Left ventricle myocardium inferior (tissue), 1 donor: ENCODE data around the gene PSME2. TPM values are rescaled to one million over a fixed set of nuclear protein-coding genes. Genes with fewer than 3 reads are reported as not detected.

Source experiments
- DNase-seq: peaks from one replicate; pipeline ENCODE4 v3.0.0-alpha.2; 2020
- H3K27ac ChIP-seq: fragments of 200-600 bp; replicated peaks from 2 replicates; pipeline ENCODE4 v1.8.0; 2021
- H3K27me3 ChIP-seq: fragments of 200-600 bp; 2 replicates; pipeline ENCODE4 v1.8.0; 2021; ENCODE audit warnings: low read depth
- H3K36me3 ChIP-seq: fragments of 200-600 bp; 2 replicates; pipeline ENCODE4 v1.8.0; 2021
- H3K4me1 ChIP-seq: fragments of 200-600 bp; 2 replicates; pipeline ENCODE4 v1.8.0; 2021
- H3K4me3 ChIP-seq: fragments of 200-600 bp; 2 replicates; pipeline ENCODE4 v1.8.0; 2021; ENCODE audit warnings: mild to moderate bottlenecking, moderate library complexity
- H3K9me3 ChIP-seq: fragments of 200-600 bp; replicated peaks from 2 replicates; pipeline ENCODE4 v1.8.0; 2021
- intact Hi-C: fragments of 100-400 bp; cut with micrococcal nuclease; formaldehyde crosslinking; loops from one replicate; pipeline ENCODE4 v1.11.0; 2022
- total RNA-seq: library from RNA; stranded (reverse); fragmentation: NEBNext Ultra II Directional; extraction: Animal tissue kit (Norgen Biotek cat#: 25700); gene quantifications from one replicate; pipeline ENCODE4 v1.2.1, GENCODE V29; 2021
- TF ChIP-seq, protein P1 (sequence below): fragments of 200-600 bp; IDR thresholded peaks from 2 replicates; pipeline ENCODE4 v1.8.0; 2021; ENCODE audit warnings: antibody characterized with exemption, mild to moderate bottlenecking, borderline replicate concordance
- donor health status: DM: no; HTN: yes; CAD: no; lungs with severe emphysema.

The PSME2 gene
- total RNA-seq, 1 donor from 2014 or later, result 89.7 TPM

DNA sequence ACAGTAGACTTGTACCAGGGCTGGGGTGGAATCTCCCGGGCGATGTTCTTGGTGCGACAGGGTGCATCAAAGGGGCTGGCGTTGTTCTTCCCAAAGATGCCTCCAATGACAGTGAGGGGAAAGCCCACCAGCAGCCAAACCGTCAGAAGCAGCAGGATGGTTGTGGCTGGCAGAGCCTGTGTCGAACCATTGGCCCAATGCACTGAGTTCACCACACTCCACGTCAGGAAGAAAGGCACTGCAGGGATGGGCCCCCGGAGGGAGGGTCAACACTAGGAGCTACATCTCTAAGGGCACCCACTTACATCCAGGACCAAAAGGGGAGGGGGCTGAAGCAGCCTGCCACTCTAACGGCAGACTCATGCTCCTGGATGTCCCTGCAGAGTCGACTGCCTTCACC is 44.0 kb upstream of the PSME2 start:
- no peak for DNase-seq
- H3K4me1 ChIP-seq, result peaks cover 36% of the 10 kb centered on the region
- H3K4me3 ChIP-seq, result no peak overlapping the region
- no peaks in the 10 kb centered on the region for H3K9me3 ChIP-seq
- H3K27ac ChIP-seq, result no peak overlapping the region
- intact Hi-C loops, result no loop called here
- peaks cover 54% of the 10 kb centered on the region for H3K36me3 ChIP-seq
- TF ChIP-seq, protein P1, sequence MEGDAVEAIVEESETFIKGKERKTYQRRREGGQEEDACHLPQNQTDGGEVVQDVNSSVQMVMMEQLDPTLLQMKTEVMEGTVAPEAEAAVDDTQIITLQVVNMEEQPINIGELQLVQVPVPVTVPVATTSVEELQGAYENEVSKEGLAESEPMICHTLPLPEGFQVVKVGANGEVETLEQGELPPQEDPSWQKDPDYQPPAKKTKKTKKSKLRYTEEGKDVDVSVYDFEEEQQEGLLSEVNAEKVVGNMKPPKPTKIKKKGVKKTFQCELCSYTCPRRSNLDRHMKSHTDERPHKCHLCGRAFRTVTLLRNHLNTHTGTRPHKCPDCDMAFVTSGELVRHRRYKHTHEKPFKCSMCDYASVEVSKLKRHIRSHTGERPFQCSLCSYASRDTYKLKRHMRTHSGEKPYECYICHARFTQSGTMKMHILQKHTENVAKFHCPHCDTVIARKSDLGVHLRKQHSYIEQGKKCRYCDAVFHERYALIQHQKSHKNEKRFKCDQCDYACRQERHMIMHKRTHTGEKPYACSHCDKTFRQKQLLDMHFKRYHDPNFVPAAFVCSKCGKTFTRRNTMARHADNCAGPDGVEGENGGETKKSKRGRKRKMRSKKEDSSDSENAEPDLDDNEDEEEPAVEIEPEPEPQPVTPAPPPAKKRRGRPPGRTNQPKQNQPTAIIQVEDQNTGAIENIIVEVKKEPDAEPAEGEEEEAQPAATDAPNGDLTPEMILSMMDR, result no peak
- H3K27me3 ChIP-seq, result no peaks in the 10 kb centered on the region

DNA sequence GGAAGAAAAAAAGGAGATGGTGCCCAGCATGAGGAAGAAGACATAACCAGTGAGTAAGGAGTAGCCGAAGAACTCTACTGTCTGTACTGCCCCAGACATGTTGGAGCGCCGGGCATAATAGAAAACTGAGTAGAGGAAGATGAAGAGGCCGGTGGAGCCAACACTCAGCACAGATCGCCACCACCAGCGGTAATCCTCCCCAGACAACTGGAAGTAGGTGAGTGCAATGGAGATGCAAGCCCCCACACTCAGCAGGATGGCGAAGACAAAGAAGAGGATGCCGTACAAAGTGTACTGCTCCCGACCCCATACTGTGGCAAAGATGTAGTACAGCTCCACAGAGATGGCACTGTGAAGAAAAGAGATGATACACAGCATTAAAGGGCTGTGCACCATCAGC is 43.0 kb upstream of the PSME2 start:
- intact Hi-C loops, result no loop called here
- Histone ChIP-seq H3K27me3 (no peaks in the 10 kb centered on the region), H3K9me3 (no peaks in the 10 kb centered on the region), H3K27ac (peak overlapping the region; percentile 77), H3K4me1 (peaks cover 27% of the 10 kb centered on the region), H3K36me3 (peaks cover 63% of the 10 kb centered on the region), H3K4me3 (no peak overlapping the region)
- TF ChIP-seq, protein P1, result no peak
- no peak for DNase-seq

DNA sequence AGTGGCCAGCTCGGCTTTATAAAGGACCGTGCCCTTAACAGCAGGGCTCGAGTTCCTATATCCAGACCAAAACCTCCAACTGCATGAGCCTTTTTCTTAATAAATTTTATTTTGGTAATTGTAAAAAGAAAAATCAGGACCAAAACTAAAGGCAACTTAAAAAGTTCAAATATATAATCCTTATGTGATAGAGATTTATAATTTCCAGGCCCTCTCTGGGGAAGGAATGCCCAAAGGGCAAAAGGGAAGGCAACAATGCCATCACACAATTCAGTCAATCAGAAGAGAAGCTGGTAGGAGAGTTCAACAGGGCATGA is 42.6 kb upstream of the PSME2 start:
- TF ChIP-seq, protein P1, result no peak
- Histone ChIP-seq H3K27me3 (no peaks in the 10 kb centered on the region), H3K4me3 (peak overlapping the region; percentile 83), H3K4me1 (peaks cover 22% of the 10 kb centered on the region), H3K27ac (peak overlapping the region; percentile 77), H3K36me3 (peaks cover 66% of the 10 kb centered on the region), H3K9me3 (no peaks in the 10 kb centered on the region)
- no peak for DNase-seq
- intact Hi-C loops, result no loop called here

DNA sequence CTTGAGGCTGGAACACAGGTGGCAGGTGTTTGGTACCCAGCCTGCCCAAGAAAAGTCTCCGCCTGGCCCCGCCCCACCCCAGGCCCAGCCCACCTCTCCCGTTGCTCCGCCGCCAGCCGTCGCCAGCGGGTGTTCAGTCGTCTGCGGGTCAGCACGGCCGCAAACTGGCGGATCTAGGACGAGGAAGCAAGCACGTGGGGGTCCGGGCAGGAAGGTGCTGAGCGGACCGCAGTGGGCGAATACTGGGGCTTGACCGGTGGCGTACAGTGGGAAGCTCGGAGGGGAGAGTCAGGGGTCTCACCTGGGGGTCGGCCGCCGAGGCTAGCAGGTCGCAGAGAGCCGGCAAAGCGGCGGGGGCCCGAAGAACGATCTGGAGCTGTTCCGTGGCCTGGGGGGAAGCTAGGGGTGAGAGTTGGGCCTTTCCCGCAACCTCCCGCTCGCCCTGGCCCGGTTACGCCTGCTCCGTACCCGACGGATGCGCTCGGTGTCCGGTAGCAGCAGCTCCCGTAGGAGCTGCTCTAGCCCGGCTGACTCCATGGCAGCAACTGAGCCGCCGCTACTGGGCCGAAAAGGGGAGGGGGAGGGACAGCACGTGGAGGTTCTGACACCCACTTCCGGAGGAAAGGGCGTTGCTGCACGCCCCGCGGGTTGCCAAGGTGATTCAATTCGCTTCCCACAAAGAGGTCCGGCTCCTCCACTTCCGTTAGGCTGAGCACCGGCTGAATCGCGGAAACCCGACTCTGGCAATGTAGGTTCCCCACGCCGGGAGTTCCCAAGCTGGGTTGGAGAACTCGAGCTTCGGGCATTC is 42.0 kb upstream of the PSME2 start, which contains the start of gene IPO4:
Gene IPO4, minus strand, starts transcription at position 566 of the 808 bp plus-strand sequence. Its CDS starts 29 bp downstream, at position 537.
- Histone ChIP-seq H3K4me3 (peak within 1 kb of the TSS; percentile 83), H3K36me3 (peaks cover 68% of the 10 kb centered on the region), H3K4me1 (peaks cover 21% of the 10 kb centered on the region), H3K27ac (peak within 1 kb of the TSS; percentile 77), H3K27me3 (no peaks in the 10 kb centered on the region), H3K9me3 (no peaks in the 10 kb centered on the region)
- DNase-seq, result peak; percentile 93
- TF ChIP-seq, protein P1, result no peak
- intact Hi-C loops, result no loop called here

DNA sequence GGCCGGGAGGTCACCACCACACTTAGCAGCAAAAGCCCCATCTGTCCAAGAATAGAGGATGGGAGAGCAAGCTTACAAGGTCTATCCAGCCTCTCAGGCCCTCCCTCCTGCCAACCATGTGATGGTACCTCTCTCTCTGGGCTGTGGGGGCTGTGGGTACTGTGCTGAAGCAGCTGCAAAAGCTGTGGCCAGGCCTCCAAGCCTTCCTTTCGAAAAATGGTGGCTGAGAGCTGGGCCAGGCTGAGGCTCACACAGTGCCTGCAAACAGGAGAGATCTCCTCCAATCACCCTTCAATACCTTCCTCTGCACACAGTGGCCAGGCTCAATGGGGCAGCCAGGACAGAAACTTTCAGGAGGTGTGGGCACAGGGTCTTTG is 41.1 kb upstream of the PSME2 start:
- no peaks in the 10 kb centered on the region for H3K27me3 ChIP-seq
- no peaks in the 10 kb centered on the region for H3K9me3 ChIP-seq
- no peak for DNase-seq
- H3K27ac ChIP-seq, result no peak overlapping the region
- intact Hi-C loops, result no loop called here
- TF ChIP-seq, protein P1, result no peak
- H3K36me3 ChIP-seq, result peaks cover 69% of the 10 kb centered on the region
- H3K4me3 ChIP-seq, result peak overlapping the region; percentile 83
- H3K4me1 ChIP-seq, result peaks cover 21% of the 10 kb centered on the region
